GM23338 (cell line): ENCODE results near the gene SCCPDH. TPM values are rescaled to one million over a fixed set of nuclear protein-coding genes. Genes with fewer than 3 reads are reported as not detected.

Source experiments
- ATAC-seq: fragments of 200-7000 bp; cut with Tn5 transposase; 3 replicates; pipeline ENCODE4 v1.9.1; 2020
- DNase-seq: peaks from one replicate; pipeline ENCODE4 v3.0.0-alpha.2; 2015; ENCODE audit warnings: low spot score
- H2AFZ ChIP-seq: fragments of 200-600 bp; sonication (generic); 2 replicates; pipeline ENCODE4 v1.8.0; 2016; ENCODE audit warnings: antibody characterized with exemption, mild to moderate bottlenecking, moderate library complexity
- H3F3A ChIP-seq: fragments of 200-600 bp; sonication (generic); replicated peaks from 2 replicates; pipeline ENCODE4 v1.8.0; 2017; ENCODE audit warnings: antibody characterized with exemption, mixed run types, low read depth
- H3K27ac ChIP-seq: fragments of 200-600 bp; sonication (generic); 2 replicates; pipeline ENCODE4 v1.6.1; 2016; ENCODE audit warnings: low read depth
- H3K27me3 ChIP-seq: fragments of 200-600 bp; sonication (generic); 2 replicates; pipeline ENCODE4 v1.8.0; 2016; ENCODE audit warnings: mild to moderate bottlenecking, mixed run types, moderate library complexity; ENCODE audit not compliant: insufficient read depth
- H3K36me3 ChIP-seq: fragments of 200-600 bp; sonication (generic); 2 replicates; pipeline ENCODE4 v1.8.0; 2016; ENCODE audit warnings: mild to moderate bottlenecking; ENCODE audit not compliant: insufficient read depth
- H3K4me1 ChIP-seq: fragments of 200-600 bp; sonication (generic); 2 replicates; pipeline ENCODE4 v1.8.0; 2016; ENCODE audit warnings: mild to moderate bottlenecking, moderate library complexity; ENCODE audit not compliant: insufficient read depth
- H3K4me2 ChIP-seq: fragments of 200-600 bp; sonication (generic); 2 replicates; pipeline ENCODE4 v1.7.1; 2017; ENCODE audit warnings: mixed run types
- H3K4me3 ChIP-seq: fragments of 200-600 bp; sonication (generic); 2 replicates; pipeline ENCODE4 v1.6.1; 2016; ENCODE audit warnings: mixed run types
- H3K79me2 ChIP-seq: fragments of 200-600 bp; sonication (generic); replicated peaks from 2 replicates; pipeline ENCODE4 v1.8.0; 2017; ENCODE audit warnings: mild to moderate bottlenecking; ENCODE audit not compliant: insufficient read depth
- H3K9me2 ChIP-seq: fragments of 200-600 bp; sonication (generic); 2 replicates; pipeline ENCODE4 v1.8.0; 2017; ENCODE audit not compliant: insufficient read depth
- H4K20me1 ChIP-seq: fragments of 200-600 bp; sonication (generic); replicated peaks from 2 replicates; pipeline ENCODE4 v1.8.0; 2017; ENCODE audit warnings: mild to moderate bottlenecking; ENCODE audit not compliant: insufficient read depth
- H3K27ac Mint-ChIP-seq: 2 replicates; pipeline ENCODE4 v1.8.0; 2020; ENCODE audit warnings: inconsistent platforms, mild to moderate bottlenecking, moderate library complexity, mixed read lengths
- H3K27me3 Mint-ChIP-seq: 3 replicates; pipeline ENCODE4 v1.8.0; 2022; ENCODE audit warnings: low read depth, mild to moderate bottlenecking, moderate library complexity, mixed read lengths, inconsistent platforms; ENCODE audit not compliant: insufficient read depth, poor library complexity
- H3K36me3 Mint-ChIP-seq: 3 replicates; pipeline ENCODE4 v1.8.0; 2021; ENCODE audit warnings: low read depth, mild to moderate bottlenecking, inconsistent platforms, moderate library complexity, mixed read lengths
- H3K4me1 Mint-ChIP-seq: 3 replicates; pipeline ENCODE4 v1.8.0; 2020; ENCODE audit warnings: mild to moderate bottlenecking, inconsistent platforms, mixed read lengths
- H3K4me3 Mint-ChIP-seq: 3 replicates; pipeline ENCODE4 v1.8.0; 2021; ENCODE audit warnings: moderate library complexity, mild to moderate bottlenecking, inconsistent platforms, mixed read lengths
- H3K9me3 Mint-ChIP-seq: 3 replicates; pipeline ENCODE4 v1.8.0; 2020; ENCODE audit warnings: moderate library complexity, mild to moderate bottlenecking, inconsistent platforms, mixed read lengths
- CREB1 ChIP-seq: fragments of 250-450 bp; sonication (Bioruptor Pico); IDR thresholded peaks from 2 replicates; pipeline ENCODE4 v1.5.0; 2020; ENCODE audit warnings: low read depth, mild to moderate bottlenecking, moderate library complexity
- CTCF ChIP-seq, 2 experiments: fragments of 200-600 bp in 1 of 2; sonication (generic) in 1 of 2; conservative IDR thresholded peaks; 2 replicates each; pipeline versions ENCODE4 v1.5.1 to v1.6.1; 2016 to 2017; ENCODE audit warnings: antibody characterized with exemption in 2 of 2, low read depth in 2 of 2, mild to moderate bottlenecking in 2 of 2, moderate library complexity in 1 of 2
- EZH2 ChIP-seq: fragments of 200-600 bp; sonication (generic); IDR thresholded peaks from one replicate; pipeline ENCODE4 v1.8.0; 2017; ENCODE audit warnings: antibody characterized with exemption, mild to moderate bottlenecking, low read depth; ENCODE audit not compliant: unreplicated experiment
- NANOG ChIP-seq: IDR thresholded peaks from 2 replicates; pipeline ENCODE4 v1.6.1; 2016; ENCODE audit warnings: antibody characterized with exemption, borderline replicate concordance
- POLR2AphosphoS5 ChIP-seq: IDR thresholded peaks from 2 replicates; pipeline ENCODE4 v1.6.1; 2016; ENCODE audit warnings: antibody characterized with exemption, low read depth
- STAT1 ChIP-seq: IDR thresholded peaks from one replicate; pipeline ENCODE4 v1.6.1; 2016; ENCODE audit warnings: antibody characterized with exemption; ENCODE audit not compliant: unreplicated experiment
- ZNF331 ChIP-seq: fragments of 250-450 bp; sonication (Bioruptor Pico); IDR thresholded peaks from 2 replicates; pipeline ENCODE4 v1.5.0; 2020; ENCODE audit warnings: low read depth, mild to moderate bottlenecking, moderate library complexity
- ZNF462 ChIP-seq: fragments of 250-450 bp; sonication (Bioruptor Pico); IDR thresholded peaks from 2 replicates; pipeline ENCODE4 v1.5.0; 2020; ENCODE audit warnings: mild to moderate bottlenecking, moderate library complexity
- polyA plus RNA-seq: library from polyadenylated mRNA; unstranded; fragments of >200 nt; fragmentation: Nextera tagmentation; extraction: Ambion mirVana; gene quantifications from 2 replicates; pipeline ENCODE4 v1.2.1, GENCODE V29; 2016
- total RNA-seq: library from RNA; depleted of rRNA; stranded (reverse); fragments of >200 nt; shearing (Covaris generic); gene quantifications from 2 replicates; pipeline ENCODE4 v1.2.3, GENCODE V29; 2014
- TF ChIP-seq, protein P1 (sequence below): IDR thresholded peaks from 2 replicates; pipeline ENCODE4 v1.6.1; 2016; ENCODE audit warnings: antibody characterized with exemption

SCCPDH gene
- total and polyA plus RNA-seq, 2 experiments from 2014 or later: 14.4 to 18.8 TPM

DNA sequence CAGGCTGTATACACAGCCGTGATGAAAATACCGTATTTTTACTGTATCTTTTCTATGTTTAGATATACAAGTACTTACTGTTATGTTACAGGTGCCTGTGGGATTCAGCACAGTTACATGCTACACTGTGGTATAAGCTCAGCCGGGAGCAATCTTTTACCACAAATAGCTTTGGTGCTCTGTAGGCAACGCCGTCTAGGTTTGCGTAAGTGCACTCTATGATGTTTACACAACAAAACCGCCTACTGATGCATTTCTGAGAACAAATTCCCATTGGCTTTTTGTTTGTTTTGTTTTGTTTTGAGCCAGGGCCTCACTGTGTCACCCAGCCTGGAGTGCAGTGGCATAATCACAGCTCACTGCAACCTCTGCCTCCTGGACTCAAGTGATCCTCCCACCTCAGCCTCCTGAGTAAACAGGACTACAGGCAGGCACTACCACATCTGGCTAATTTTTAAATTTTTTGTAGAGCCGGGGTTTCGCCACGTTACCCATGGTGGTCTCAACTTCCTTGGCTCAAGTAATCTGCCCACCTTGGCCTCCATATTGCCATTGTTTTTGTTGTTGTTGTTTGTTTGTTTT is 81.0 kb downstream of the SCCPDH start:
- H3K4me3 Mint-ChIP-seq: no peak overlapping the region
- H3K36me3 Mint-ChIP-seq: peaks cover 4% of the 10 kb centered on the region; the same call in 2 of the 3 replicates
- H3K4me3 ChIP-seq: no peak overlapping the region
- H3K9me3 Mint-ChIP-seq: peaks cover 4% of the 10 kb centered on the region; the same call in 1 of the 3 replicates
- H3K4me1 Mint-ChIP-seq: peaks cover 6% of the 10 kb centered on the region; the same call in 2 of the 3 replicates
- H3K27ac ChIP-seq: no peak overlapping the region
- H3K9me2 ChIP-seq: no peaks in the 10 kb centered on the region
- no peaks in the 10 kb centered on the region for H3K79me2 ChIP-seq
- ATAC-seq (no peak), DNase-seq (no peak)
- H2AFZ ChIP-seq: no peak overlapping the region
- H4K20me1 ChIP-seq: no peaks in the 10 kb centered on the region
- H3K27me3 Mint-ChIP-seq: peaks cover 3% of the 10 kb centered on the region
- H3K36me3 ChIP-seq: no peaks in the 10 kb centered on the region
- H3K4me1 ChIP-seq: no peaks in the 10 kb centered on the region
- H3K27me3 ChIP-seq: no peaks in the 10 kb centered on the region
- H3K27ac Mint-ChIP-seq: no peak overlapping the region
- TF ChIP-seq, protein P1, sequence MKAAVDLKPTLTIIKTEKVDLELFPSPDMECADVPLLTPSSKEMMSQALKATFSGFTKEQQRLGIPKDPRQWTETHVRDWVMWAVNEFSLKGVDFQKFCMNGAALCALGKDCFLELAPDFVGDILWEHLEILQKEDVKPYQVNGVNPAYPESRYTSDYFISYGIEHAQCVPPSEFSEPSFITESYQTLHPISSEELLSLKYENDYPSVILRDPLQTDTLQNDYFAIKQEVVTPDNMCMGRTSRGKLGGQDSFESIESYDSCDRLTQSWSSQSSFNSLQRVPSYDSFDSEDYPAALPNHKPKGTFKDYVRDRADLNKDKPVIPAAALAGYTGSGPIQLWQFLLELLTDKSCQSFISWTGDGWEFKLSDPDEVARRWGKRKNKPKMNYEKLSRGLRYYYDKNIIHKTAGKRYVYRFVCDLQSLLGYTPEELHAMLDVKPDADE: no peak
- TF ChIP-seq CREB1 (CRISPR knock-in tag) (no peak), STAT1 (no peak), ZNF331 (CRISPR knock-in tag) (no peak), POLR2AphosphoS5 (no peak), EZH2 (no peak), CTCF (conservative IDR thresholded peaks at IDR 0.05; ENCODE audit: low read depth in 2 of 2) (no peak), NANOG (no peak), ZNF462 (no peak)
- H3F3A ChIP-seq: no peaks in the 10 kb centered on the region
- no peak overlapping the region for H3K4me2 ChIP-seq
